Cerebellar nuclear complex (tissue), 1 donor: ENCODE data around the gene KLHL15.
"Not testable (repeated sequence)": the region's sequence is repeated elsewhere in the genome, so short reads cannot be mapped to it uniquely, and the experiment has no call there.

Source experiments
- DNase-seq, 2 experiments: peaks; one replicate each; lab custom pipeline; 2025; lab: John Stamatoyannopoulos, UW

The KLHL15 gene

GRCh38 chrX:24018809-24019208 is 8.2 kb downstream of the KLHL15 start:
- no peak for DNase-seq

- DNase-seq: no peak
Measured at GRCh38 chrX:24017674-24018073, 9.3 kb downstream of the KLHL15 start.

- DNase-seq: no peak
Measured at GRCh38 chrX:24014388-24015018, 12.5 kb downstream of the KLHL15 start.

GRCh38 chrX:24012266-24012665 is 14.7 kb downstream of the KLHL15 start:
- no peak for DNase-seq

GRCh38 chrX:24005867-24006266 is 21.1 kb downstream of the KLHL15 start:
- no peak for DNase-seq

GRCh38 chrX:24005028-24005427 is 22.0 kb downstream of the KLHL15 start:
- no peak for DNase-seq

GRCh38 chrX:24002792-24003191 is 24.2 kb downstream of the KLHL15 start:
- DNase-seq: no peak

- no peak for DNase-seq
Measured at GRCh38 chrX:24002167-24002566, 24.8 kb downstream of the KLHL15 start.

GRCh38 chrX:23999671-24000070 is 27.3 kb downstream of the KLHL15 start:
- DNase-seq: no peak

- no peak for DNase-seq
Measured at GRCh38 chrX:23993012-23993633, 33.9 kb downstream of the KLHL15 start.

- DNase-seq: no peak
Measured at GRCh38 chrX:23992431-23992830, 34.6 kb downstream of the KLHL15 start.

- no peak for DNase-seq
Measured at GRCh38 chrX:23990455-23990854, 36.5 kb downstream of the KLHL15 start.

- DNase-seq: no peak
Measured at GRCh38 chrX:23989689-23990088, 37.3 kb downstream of the KLHL15 start.

- no peak for DNase-seq
Measured at GRCh38 chrX:23982891-23983290, 44.1 kb downstream of the KLHL15 start.

- no peak for DNase-seq
Measured at GRCh38 chrX:23981711-23982110, 45.3 kb downstream of the KLHL15 start.

GRCh38 chrX:23981222-23981621 is 45.8 kb downstream of the KLHL15 start:
- no peak for DNase-seq

GRCh38 chrX:23980011-23980441 is 47.0 kb downstream of the KLHL15 start:
- DNase-seq: no peak

GRCh38 chrX:23978491-23978890 is 48.5 kb downstream of the KLHL15 start:
- DNase-seq: no peak

- DNase-seq: not testable (repeated sequence)
Measured at GRCh38 chrX:23965630-23966029, 61.4 kb downstream of the KLHL15 start.

- DNase-seq: no peak
Measured at GRCh38 chrX:23964191-23964590, 62.8 kb downstream of the KLHL15 start.

- no peak for DNase-seq
Measured at GRCh38 chrX:23959781-23960180, 67.2 kb downstream of the KLHL15 start.

GRCh38 chrX:23954396-23954795 is 72.6 kb downstream of the KLHL15 start:
- DNase-seq: no peak

- DNase-seq: no peak
Measured at GRCh38 chrX:23953908-23954269, 73.1 kb downstream of the KLHL15 start.
